Endothelial cell (in vitro differentiated cells): ENCODE results near the gene CAMSAP1. TPM values are rescaled to one million over a fixed set of nuclear protein-coding genes. Genes with fewer than 3 reads are reported as not detected.

Experiments used
- DNase-seq: peaks from one replicate; pipeline ENCODE4 v3.0.0; 2021; ENCODE audit warnings: low spot score
- H3K27ac Mint-ChIP-seq: one replicate; pipeline ENCODE4 v1.8.0; 2021; ENCODE audit warnings: mixed read lengths, inconsistent platforms; ENCODE audit not compliant: unreplicated experiment
- H3K27me3 Mint-ChIP-seq: one replicate; pipeline ENCODE4 v1.8.0; 2021; ENCODE audit warnings: mild to moderate bottlenecking, moderate library complexity, mixed read lengths, inconsistent platforms; ENCODE audit not compliant: unreplicated experiment
- H3K36me3 Mint-ChIP-seq: one replicate; pipeline ENCODE4 v1.8.0; 2021; ENCODE audit warnings: mild to moderate bottlenecking, low read depth, mixed read lengths, inconsistent platforms; ENCODE audit not compliant: unreplicated experiment
- H3K4me1 Mint-ChIP-seq: one replicate; pipeline ENCODE4 v1.8.0; 2021; ENCODE audit warnings: mild to moderate bottlenecking, mixed read lengths, inconsistent platforms; ENCODE audit not compliant: unreplicated experiment
- H3K4me3 Mint-ChIP-seq: one replicate; pipeline ENCODE4 v1.8.0; 2021; ENCODE audit warnings: mild to moderate bottlenecking, mixed read lengths, inconsistent platforms; ENCODE audit not compliant: unreplicated experiment
- H3K9me3 Mint-ChIP-seq: one replicate; pipeline ENCODE4 v1.8.0; 2021; ENCODE audit warnings: mixed read lengths, inconsistent platforms; ENCODE audit not compliant: unreplicated experiment
- CTCF ChIP-seq: fragments of 200-600 bp; sonication (generic); IDR thresholded peaks from one replicate; pipeline ENCODE4 v1.5.0; 2021; ENCODE audit warnings: antibody characterized with exemption; ENCODE audit not compliant: unreplicated experiment
- total RNA-seq: library from RNA; stranded (reverse); fragmentation: NEBNext Ultra II Directional; extraction: Animal tissue kit (Norgen Biotek cat#: 25700); gene quantifications from one replicate; pipeline ENCODE4 v1.2.1, GENCODE V29; 2021; ENCODE audit not compliant: unreplicated experiment

CAMSAP1 gene
- total RNA-seq, 1 donor from 2014 or later, result 44.7 TPM

- no peak for DNase-seq
- Mint-ChIP-seq H3K4me3 (no peak overlapping the region), H3K4me1 (no peaks in the 10 kb centered on the region), H3K27ac (no peak overlapping the region), H3K9me3 (no peaks in the 10 kb centered on the region), H3K36me3 (no peaks in the 10 kb centered on the region), H3K27me3 (peaks cover 8% of the 10 kb centered on the region)
- TF ChIP-seq CTCF, result no peak
These were observed 103.9 kb downstream of the CAMSAP1 start for GRCh38 chr9:135803441-135803840.

- H3K27ac Mint-ChIP-seq, result no peak overlapping the region
- no peaks in the 10 kb centered on the region for H3K36me3 Mint-ChIP-seq
- peaks cover under 1% of the 10 kb centered on the region for H3K4me1 Mint-ChIP-seq
- no peaks in the 10 kb centered on the region for H3K9me3 Mint-ChIP-seq
- TF ChIP-seq CTCF, result no peak
- H3K27me3 Mint-ChIP-seq, result peaks cover 8% of the 10 kb centered on the region
- no peak overlapping the region for H3K4me3 Mint-ChIP-seq
- no peak for DNase-seq
These were observed 104.4 kb downstream of the CAMSAP1 start for GRCh38 chr9:135802876-135803419.

GRCh38 chr9:135801070-135801469 is 106.3 kb downstream of the CAMSAP1 start:
- H3K27ac Mint-ChIP-seq, result no peak overlapping the region
- H3K9me3 Mint-ChIP-seq, result no peaks in the 10 kb centered on the region
- H3K4me3 Mint-ChIP-seq, result no peak overlapping the region
- no peak for DNase-seq
- peaks cover 7% of the 10 kb centered on the region for H3K27me3 Mint-ChIP-seq
- no peak for TF ChIP-seq CTCF
- H3K36me3 Mint-ChIP-seq, result no peaks in the 10 kb centered on the region
- H3K4me1 Mint-ChIP-seq, result peaks cover 8% of the 10 kb centered on the region

- Mint-ChIP-seq H3K27me3 (peaks cover 7% of the 10 kb centered on the region), H3K4me1 (peaks cover 8% of the 10 kb centered on the region), H3K4me3 (peak overlapping the region; percentile 67), H3K27ac (no peak overlapping the region), H3K36me3 (no peaks in the 10 kb centered on the region), H3K9me3 (no peaks in the 10 kb centered on the region)
- DNase-seq, result no peak
- TF ChIP-seq CTCF, result no peak
These were observed 108.1 kb downstream of the CAMSAP1 start for GRCh38 chr9:135799261-135799660.

- Mint-ChIP-seq H3K4me1 (peaks cover 8% of the 10 kb centered on the region), H3K27ac (no peak overlapping the region), H3K9me3 (no peaks in the 10 kb centered on the region), H3K36me3 (no peaks in the 10 kb centered on the region), H3K27me3 (peaks cover 7% of the 10 kb centered on the region), H3K4me3 (no peak overlapping the region)
- TF ChIP-seq CTCF, result no peak
- no peak for DNase-seq
These were observed 109.1 kb downstream of the CAMSAP1 start for GRCh38 chr9:135798263-135798585.
